HG03342 (cell line): Measurements from ENCODE around the gene RGPD5.
A peak's percentile ranks its signal among the peaks of the same experiment; 100 is the strongest.
"Not testable (repeated sequence)": the region's sequence is repeated elsewhere in the genome, so short reads cannot be mapped to it uniquely, and the experiment has no call there.

Experiments used
- ATAC-seq: cut with Tn5 transposase; IDR thresholded peaks from one replicate; pipeline ENCODE4 v1.9.1; 2021; ENCODE audit warnings: mild to moderate bottlenecking, moderate library complexity; ENCODE audit not compliant: unreplicated experiment

The RGPD5 gene

GRCh38 chr2:109794074-109794737 lies at the start of gene RGPD5:
TSS of gene RGPD5 (plus strand) at chr2:109794305. CDS start at chr2:109794466, 161 bp downstream.
- ATAC-seq = peak; percentile 97

- ATAC-seq = not testable (repeated sequence)
Observed at GRCh38 chr2:109751572-109751971, 42.5 kb upstream of the RGPD5 start.

GRCh38 chr2:109757163-109757824 lies 36.8 kb upstream of the RGPD5 start:
- ATAC-seq = not testable (repeated sequence)

- not testable (repeated sequence) for ATAC-seq
Observed at GRCh38 chr2:109760265-109761042, 33.7 kb upstream of the RGPD5 start.

GRCh38 chr2:109761043-109761454 lies 33.1 kb upstream of the RGPD5 start:
- ATAC-seq = not testable (repeated sequence)

GRCh38 chr2:109761976-109762375 lies 32.1 kb upstream of the RGPD5 start:
- ATAC-seq = not testable (repeated sequence)

- ATAC-seq = not testable (repeated sequence)
Observed at GRCh38 chr2:109766074-109766473, 28.0 kb upstream of the RGPD5 start.

- ATAC-seq = not testable (repeated sequence)
Observed at GRCh38 chr2:109766886-109767578, 27.1 kb upstream of the RGPD5 start.

- not testable (repeated sequence) for ATAC-seq
Observed at GRCh38 chr2:109768934-109769333, 25.2 kb upstream of the RGPD5 start.

- ATAC-seq = not testable (repeated sequence)
Observed at GRCh38 chr2:109779118-109779517, 15.0 kb upstream of the RGPD5 start.

GRCh38 chr2:109781147-109781816 lies 12.8 kb upstream of the RGPD5 start:
- not testable (repeated sequence) for ATAC-seq

- ATAC-seq = not testable (repeated sequence)
Observed at GRCh38 chr2:109782446-109782993, 11.6 kb upstream of the RGPD5 start.

GRCh38 chr2:109791530-109792279 lies 2.4 kb upstream of the RGPD5 start:
- not testable (repeated sequence) for ATAC-seq

- ATAC-seq = peak; percentile 72
Observed at GRCh38 chr2:109792659-109793058, 1.4 kb upstream of the RGPD5 start.

GRCh38 chr2:109871129-109871751 lies 77.1 kb downstream of the RGPD5 start:
- ATAC-seq = peak; percentile 90

GRCh38 chr2:109876625-109877024 lies 82.5 kb downstream of the RGPD5 start:
- ATAC-seq = not testable (repeated sequence)

GRCh38 chr2:109882112-109882511 lies 88.0 kb downstream of the RGPD5 start:
- not testable (repeated sequence) for ATAC-seq

GRCh38 chr2:109888414-109888813 lies 94.3 kb downstream of the RGPD5 start:
- ATAC-seq = not testable (repeated sequence)

GRCh38 chr2:109889909-109890308 lies 95.8 kb downstream of the RGPD5 start:
- ATAC-seq = not testable (repeated sequence)
